Esophagus squamous epithelium (tissue), 4 donors: Measurements from ENCODE around the gene CDKL4.
"Not testable (repeated sequence)": the region's sequence is repeated elsewhere in the genome, so short reads cannot be mapped to it uniquely, and the experiment has no call there.

Experiments
- POLR2A ChIP-seq, 4 donors: fragments of 450-650 bp; IDR thresholded peaks; one replicate each; pipeline ENCODE4 v1.6.1; 2017; ENCODE audit warnings: antibody characterized with exemption in 4 of 4, mild to moderate bottlenecking in 4 of 4, moderate library complexity in 3 of 4
- TF ChIP-seq, protein P1 (sequence below), 6 experiments: fragments of 450-650 bp in 4 of 6; fragments of 200-600 bp in 2 of 6; sonication (generic) in 2 of 6; IDR thresholded peaks; one replicate each; pipeline ENCODE4 v1.5.1; 2016 to 2019; ENCODE audit warnings: antibody characterized with exemption in 6 of 6, mild to moderate bottlenecking in 4 of 6, moderate library complexity in 4 of 6

DNA sequence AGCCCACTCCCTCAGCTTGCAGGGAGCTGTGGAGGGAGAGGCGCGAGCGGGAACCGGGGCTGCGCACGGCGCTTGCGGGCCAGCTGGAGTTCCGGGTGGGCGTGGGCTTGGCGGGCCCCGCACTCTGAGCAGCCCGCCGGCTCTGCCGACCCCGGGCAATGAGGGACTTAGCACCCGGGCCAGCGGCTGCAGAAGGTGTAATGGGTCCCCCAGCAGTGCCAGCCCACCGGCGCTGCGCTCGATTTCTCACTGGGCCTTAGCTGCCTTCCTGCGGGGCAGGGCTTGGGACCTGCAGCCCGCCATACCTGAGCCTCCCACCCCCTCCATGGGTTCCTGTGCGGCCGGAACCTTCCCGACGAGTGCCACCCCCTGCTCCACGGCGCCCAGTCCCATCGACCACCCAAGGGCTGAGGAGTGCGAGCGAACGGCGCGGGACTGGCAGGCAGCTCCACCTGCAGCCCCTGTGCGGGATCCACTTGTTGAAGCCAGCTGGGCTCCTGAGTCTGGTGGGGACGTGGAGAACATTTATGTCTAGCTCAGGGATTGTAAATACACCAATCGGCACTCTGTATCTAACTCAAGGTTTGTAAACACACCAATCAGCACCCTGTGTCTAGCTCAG, 582 bp upstream of the CDKL4 start:
- TF ChIP-seq, protein P1, sequence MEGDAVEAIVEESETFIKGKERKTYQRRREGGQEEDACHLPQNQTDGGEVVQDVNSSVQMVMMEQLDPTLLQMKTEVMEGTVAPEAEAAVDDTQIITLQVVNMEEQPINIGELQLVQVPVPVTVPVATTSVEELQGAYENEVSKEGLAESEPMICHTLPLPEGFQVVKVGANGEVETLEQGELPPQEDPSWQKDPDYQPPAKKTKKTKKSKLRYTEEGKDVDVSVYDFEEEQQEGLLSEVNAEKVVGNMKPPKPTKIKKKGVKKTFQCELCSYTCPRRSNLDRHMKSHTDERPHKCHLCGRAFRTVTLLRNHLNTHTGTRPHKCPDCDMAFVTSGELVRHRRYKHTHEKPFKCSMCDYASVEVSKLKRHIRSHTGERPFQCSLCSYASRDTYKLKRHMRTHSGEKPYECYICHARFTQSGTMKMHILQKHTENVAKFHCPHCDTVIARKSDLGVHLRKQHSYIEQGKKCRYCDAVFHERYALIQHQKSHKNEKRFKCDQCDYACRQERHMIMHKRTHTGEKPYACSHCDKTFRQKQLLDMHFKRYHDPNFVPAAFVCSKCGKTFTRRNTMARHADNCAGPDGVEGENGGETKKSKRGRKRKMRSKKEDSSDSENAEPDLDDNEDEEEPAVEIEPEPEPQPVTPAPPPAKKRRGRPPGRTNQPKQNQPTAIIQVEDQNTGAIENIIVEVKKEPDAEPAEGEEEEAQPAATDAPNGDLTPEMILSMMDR (IDR thresholded peaks at IDR 0.05): not testable (repeated sequence)
- not testable (repeated sequence) for TF ChIP-seq POLR2A (IDR thresholded peaks at IDR 0.05)
